Islet of Langerhans (tissue), 1 donor: ENCODE measurements around the gene SUN5.

Experiments used
- FAIRE-seq: peaks from one replicate; lab custom pipeline; 2011; peaks lifted over from hg19 to GRCh38; lab: Jason Lieb, UNC

Gene SUN5

DNA sequence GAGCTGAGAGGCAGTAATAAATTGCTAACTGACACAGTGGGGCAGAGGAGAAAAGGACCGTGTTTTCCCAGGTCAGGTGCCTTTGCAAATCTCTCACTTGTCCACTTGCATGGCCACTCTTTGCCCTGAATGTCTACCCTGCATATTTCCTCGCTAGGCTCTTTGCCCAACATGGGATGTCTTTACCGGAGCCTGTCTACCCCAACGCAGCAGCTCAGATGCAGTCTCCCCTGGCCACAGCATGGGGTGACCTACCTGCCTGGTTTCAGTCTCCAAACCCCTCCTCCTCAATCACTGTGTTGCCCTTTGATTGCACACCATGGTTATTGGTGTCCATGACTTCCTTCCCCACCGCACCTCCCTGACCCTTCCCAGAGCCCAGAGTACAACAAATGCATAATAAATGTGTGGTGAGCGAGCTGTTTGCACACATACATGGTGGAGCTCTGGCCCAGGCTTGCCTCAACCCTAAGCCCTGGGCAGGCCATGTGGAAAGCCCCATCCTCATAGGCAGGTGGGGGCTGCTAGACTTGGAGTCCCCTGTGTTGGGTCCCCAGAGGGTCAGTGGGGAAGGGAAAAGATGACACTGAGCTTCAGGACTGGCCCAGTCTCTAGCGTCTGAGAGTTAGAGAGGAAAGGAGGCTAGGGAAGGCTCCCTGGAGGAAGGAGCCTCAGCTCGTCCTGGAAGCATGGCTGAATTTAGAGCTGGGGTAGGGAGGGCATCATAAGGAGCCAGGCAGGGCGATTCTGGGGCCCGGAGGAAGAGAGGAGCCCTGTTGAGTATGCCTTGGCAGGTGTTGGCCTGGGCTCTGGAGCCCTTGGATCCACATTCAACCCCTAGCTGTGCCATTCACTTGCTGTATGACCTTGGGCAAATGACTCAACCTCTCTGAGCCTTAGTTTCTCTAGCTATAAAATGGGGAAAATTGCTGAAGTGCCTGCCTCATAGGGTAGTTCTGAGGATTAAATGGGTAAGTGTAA lies 22.8 kb upstream of the SUN5 start:
- no peak for FAIRE-seq

DNA sequence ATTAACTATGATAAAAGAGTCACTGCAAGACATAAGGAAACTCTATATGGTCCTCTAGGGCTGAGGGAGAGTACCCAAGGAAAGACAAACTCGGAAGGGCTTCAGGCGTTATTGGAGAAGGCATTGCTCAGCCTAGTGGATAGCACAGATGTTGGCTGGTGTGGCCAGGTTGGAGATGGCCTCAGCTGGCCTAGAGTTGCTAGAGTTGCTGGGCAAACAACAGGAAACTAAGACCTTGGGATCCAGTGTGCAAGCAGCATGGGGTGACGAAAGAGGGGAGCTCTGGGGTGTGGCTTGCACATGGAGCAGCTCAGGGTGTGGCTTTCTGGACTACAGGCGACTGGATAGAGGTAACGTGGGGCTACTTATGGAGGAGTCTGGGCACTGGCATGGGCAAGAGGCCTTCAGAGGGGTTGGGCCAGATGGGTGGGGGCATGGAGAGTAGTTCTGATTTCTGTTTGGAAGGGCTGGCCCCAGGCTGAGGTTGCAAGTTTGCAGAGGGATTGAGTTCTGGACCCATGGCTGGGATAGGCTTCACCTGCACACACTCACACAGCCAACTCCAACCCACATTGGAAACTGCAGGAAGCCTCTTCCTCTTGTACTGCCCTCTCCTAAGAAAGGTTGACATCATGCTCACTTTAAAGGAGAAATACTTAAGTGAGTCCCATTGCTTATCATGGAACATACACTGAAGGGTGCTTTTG lies 22.0 kb upstream of the SUN5 start:
- FAIRE-seq = no peak

DNA sequence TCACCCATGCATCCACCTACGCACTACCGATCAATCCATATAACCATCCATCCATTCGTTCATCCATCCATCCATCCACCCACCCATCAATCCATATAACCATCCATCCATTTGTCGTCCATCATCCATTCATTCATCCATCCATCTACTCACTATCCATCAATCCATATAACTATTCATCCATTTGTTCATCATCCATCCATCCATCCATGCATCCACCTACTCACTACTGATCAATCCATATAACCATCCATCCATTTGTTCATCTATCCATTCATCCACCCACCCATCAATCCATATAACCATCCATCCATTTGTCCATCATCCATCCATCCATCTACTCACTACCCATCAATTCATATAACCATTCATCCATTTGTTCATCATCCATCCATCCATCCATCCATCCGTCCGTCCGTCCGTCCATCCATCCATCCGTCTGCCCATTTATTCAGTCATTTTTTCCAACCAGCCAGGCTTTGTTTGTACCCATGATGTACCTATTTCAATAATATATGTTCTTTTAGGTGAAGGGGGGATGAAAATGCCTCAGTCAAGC lies 21.2 kb upstream of the SUN5 start:
- FAIRE-seq = no peak

DNA sequence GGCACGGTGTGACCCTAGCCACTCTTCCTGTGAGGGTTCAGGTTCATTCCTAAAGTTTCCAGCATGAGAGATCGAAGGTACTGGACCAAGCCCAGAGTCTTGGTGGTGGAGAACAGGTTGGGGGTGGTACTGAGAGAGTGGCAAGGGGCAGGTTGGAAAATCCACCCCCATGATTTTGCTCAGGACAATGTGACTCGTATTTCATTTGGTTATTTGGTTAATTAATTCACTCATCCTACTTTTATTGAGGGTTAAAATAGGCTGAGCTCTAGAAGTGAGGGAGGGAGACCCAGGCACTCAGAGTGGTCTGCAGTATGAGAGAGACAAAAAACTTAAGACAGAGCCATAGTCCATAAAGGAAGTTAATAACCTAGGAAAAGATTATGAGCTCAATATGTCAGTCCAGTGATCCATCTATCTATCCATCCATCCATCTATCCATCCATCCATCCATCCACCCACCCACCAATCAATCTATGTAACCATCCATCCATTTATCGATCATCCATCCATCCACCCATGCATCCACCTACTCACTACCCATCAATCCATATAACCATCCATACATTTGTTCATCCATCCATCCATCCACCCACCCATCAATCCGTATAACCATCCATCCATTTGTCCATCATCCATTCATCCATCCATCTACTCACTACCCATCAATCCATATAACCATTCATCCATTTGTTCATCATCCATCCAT lies 20.5 kb upstream of the SUN5 start:
- no peak for FAIRE-seq

GRCh38 chr20:33024243-33024560 lies 20.0 kb upstream of the SUN5 start:
- FAIRE-seq = no peak

GRCh38 chr20:33023439-33024242 lies 19.4 kb upstream of the SUN5 start:
- FAIRE-seq = no peak

DNA sequence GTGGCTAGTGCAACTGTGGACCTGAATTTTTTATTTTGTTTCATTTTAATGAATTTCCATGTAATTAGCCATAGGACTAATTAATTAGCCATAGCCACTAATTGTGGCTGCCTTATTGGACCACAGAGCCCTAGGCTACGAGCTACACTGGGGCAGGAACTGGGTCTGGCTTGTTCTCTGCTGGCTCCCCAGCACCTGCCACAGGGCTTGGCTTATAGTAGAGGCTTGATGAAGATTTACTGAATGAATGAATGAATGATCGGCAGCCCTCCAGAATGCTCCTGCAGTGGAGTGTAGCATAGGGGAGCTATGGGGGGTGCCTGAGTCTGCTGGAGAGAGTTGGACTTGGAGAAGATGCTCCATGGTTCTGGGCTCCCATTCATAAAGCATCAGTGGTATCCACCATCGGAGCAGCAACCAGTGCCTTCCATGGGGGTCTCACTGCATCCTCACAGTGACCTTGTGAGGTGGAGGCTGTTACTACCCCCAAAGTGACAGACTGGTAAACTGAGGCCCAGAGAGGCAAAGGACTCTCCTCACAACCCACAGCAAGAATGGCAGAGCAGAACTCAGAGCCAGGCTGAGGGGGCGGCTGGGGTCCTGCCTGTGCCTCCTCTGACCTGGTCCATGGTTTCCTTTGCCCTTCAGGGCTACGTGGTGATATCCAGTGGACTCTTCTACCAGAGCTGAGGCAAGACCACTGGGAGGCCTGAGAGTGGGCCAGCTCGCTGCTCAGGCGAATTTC lies 18.6 kb upstream of the SUN5 start:
- no peak for FAIRE-seq

GRCh38 chr20:33022289-33022688 lies 18.1 kb upstream of the SUN5 start:
- FAIRE-seq = no peak

- no peak for FAIRE-seq
These were observed 17.6 kb upstream of the SUN5 start for GRCh38 chr20:33021879-33022278.

GRCh38 chr20:33020278-33021161 lies 16.3 kb upstream of the SUN5 start:
- no peak for FAIRE-seq

- FAIRE-seq = no peak
These were observed 15.4 kb upstream of the SUN5 start for GRCh38 chr20:33019465-33020277.

GRCh38 chr20:33018169-33018931 lies 14.1 kb upstream of the SUN5 start:
- FAIRE-seq = no peak

GRCh38 chr20:33017542-33017941 lies 13.3 kb upstream of the SUN5 start:
- no peak for FAIRE-seq

- FAIRE-seq = no peak
These were observed 12.4 kb upstream of the SUN5 start for GRCh38 chr20:33016581-33017109.

DNA sequence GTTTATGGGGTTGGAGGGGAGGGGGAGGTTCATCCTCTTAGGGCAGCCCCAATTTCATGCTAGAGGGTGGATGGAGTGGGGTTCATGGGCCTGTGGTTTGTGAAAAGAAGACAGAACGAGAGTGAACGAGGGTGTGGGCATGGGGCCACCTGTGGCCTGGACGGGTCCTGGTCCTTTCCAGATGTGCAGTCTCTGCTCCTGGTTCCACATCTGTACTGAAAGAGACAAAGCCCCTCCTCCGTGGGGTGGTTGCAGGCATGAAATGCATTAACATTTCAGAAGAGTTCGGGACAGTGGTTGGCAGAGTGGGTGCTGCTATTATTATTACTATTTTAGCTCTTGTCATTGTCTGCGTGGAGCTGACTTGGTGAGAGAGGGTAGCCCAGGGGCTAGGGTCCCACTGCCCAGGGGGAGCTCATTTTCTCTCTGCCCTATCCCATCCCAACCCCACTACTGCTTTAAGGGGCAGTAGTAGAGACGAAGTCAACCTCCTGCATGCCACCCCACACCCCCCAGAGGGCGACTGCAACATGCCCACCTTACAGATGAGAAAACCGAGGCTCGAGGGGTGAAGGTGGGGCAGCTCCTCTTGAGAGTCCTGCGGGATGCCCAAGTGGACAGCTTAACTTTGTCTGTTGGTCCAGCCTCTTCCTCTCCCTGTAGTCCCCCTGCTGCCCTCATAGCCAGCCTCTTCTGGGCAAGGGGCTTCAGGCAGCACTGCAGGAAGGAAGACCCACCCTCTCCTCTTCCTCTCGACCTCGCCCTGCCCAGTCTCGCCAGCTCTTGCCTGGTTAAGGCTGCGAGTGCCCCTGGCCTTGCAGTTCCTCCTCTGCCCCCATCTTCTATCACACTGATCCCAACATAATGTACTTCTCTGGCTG lies 11.7 kb upstream of the SUN5 start:
- FAIRE-seq = no peak

- FAIRE-seq = no peak
These were observed 10.9 kb upstream of the SUN5 start for GRCh38 chr20:33015114-33015484.
